HL-60/S4 treated with retinoic acid at 250 ng/mL for 4 days and 3 days (cell line): ENCODE results near the gene RHBDD2.

Experiments used
- in situ Hi-C: fragments of 300-500 bp; cut with MboI; formaldehyde crosslinking; loops from 2 replicates; pipeline ENCODE4 v1.7.0; 2022; ENCODE audit warnings: low sequenced_read_pairs

The RHBDD2 gene

DNA sequence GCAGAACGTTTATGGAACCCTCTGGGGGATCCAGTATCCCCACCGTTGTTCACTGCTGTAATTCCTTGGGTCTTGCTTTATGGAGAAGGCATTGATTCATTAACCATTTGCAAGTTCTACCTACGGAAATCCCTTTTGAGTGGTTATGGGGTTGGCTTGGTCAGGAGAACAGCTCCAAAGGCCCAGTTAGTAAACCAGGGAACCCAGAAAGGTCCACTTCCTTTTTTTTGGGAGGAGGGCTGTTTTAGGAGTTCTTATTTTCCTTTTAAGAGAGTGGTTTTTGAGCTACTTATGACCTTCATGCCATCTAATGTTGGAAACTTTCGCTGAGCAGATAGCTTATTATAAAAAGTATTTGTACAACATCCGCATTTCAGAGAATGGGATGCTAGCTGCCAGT lies 37.4 kb downstream of the RHBDD2 start:
- in situ Hi-C loops: no loop called here

DNA sequence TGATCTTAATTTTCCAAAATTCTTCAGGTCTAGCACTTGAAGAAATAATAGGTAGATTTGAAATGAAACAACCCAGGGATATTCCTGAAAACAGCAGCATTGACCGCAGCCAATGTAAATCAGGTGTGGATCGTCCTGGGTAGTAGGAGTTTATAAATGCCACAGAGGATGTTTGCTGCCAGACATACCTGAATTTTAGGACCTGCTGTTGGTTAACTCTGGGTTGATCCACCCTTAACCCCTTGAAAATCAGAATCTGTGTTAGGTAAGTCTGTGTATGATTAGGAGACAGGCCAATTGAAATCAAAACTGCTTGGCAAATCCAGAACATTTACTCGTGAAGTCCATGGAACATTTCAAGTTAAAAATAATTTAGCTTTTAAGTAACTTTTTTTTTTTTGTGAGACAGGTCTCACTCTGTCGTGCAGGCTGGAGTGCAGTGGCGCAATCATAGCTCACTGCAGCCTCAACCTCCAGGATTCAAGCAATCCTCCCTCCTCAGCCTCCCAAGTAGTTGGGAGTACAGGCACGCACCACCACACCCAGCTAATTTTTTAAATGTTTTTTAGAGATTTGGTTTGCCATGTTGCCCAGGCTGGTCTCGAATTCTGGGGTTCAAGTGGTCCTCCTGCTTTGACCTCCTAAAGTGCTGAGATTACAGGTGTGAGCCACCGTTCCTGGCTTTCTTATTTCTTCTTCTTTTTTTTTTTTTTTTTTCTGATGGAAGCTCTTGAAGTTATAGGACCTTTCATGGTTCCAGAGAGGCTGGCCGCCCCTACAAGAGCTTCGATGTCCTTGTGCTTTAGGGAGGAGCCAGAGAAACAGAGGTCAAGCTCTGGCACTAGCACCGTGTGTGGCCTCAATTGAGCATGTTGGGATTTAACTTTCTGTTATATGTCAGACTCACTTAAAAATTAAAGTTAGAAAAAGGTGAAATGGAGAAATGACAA lies 38.1 kb downstream of the RHBDD2 start:
- in situ Hi-C loops: no loop called here

DNA sequence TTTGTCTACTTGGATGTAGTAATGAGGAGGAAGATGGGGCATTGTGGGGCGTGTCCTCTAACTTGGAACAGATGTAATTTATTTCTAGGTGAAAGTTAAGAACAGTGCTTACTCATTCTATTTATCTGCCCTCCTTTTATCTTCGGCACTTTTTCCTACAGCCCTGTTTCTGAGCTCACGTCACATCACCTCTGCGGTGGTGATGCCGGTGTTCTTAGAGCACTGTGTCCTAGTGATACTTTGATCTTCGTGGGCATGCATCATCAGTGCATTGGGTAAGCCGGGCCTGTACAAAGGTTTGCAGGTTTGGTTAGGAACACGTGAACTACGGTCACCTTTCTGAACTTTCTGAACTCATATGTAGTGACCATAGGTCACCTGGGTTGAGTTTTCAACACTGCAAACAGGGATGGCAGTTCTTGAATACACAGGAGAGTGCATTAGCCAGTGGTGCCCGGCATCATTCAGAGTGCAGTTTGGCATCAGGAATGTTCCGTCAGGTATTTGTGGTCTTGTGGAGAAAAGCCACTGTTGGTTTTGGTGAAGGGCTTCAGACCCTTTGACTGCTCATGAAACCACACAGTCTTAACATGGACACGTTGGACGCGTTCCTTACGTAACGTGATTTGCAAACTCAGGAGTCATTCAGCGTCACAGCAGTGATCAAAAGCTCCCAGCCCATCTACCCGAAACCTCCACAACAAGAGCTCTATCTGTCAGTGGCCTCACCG lies 41.8 kb downstream of the RHBDD2 start:
- in situ Hi-C loops: no loop called here

DNA sequence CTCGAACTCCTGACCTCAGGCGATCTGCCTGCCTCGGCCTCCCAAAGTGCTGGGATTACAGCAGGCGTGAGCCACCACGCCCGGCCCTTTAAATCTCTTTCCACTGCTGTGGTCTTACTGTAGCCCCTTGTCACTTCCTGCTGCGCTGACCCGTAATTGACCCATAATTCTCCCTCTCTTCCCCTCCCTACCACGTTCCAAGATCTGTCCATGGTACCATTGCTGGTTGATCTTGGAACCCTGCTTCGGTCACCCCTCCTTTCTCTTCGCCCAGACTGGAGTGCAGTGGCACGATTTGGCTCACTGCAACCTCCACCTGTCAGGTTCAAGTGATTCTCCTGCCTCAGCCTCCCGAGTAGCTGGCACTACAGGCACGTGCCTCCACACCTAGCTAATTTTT lies 42.6 kb downstream of the RHBDD2 start:
- in situ Hi-C loops: no loop called here

DNA sequence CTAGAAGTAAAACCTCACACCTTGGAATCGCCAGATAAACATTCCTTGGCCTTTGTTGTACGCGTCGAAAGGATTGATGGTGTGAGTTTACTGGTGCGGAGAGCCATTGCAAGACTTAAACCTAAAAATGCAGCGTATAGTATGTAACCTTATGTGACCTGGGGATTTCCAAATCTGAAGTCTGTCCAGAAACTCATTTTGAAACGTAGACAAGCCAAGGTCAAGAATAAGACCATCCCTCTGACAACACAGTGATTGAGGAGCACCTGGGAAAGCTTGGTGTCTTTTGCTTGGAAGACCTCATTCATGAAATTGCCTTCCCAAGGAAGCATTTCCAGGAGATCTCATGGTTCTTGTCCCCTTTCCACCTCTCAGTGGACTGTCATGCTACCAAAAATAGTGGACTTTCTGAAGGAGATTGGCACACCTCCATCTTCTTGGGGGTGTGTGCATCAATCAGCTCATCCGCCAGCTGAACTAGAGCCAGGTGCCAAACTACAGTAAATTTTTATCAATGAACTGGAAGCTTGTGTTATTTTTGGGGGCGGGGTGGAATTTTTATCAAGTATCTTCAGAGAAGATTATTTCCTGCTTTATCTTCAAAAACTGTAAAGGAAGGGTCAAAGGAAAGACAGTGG lies 44.3 kb downstream of the RHBDD2 start:
- in situ Hi-C loops: no loop called here

DNA sequence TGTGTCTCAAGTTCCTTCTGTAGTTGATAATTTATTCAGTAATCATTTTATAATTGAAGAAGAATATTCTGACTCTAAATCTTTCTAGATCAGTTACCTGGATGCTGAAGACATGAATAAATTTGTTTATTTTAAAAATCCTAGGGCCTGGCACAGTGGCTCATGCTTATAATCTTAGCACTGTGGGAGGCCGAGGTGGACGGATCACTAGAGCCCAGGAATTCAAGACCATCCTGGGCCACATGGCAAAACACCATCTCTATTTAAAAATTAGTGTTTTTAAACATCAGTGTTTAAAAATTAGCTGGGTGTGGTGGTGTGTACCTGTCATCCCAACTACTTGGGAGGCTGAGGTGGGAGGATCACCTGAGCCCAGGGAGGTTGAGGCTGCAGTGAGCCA lies 45.4 kb downstream of the RHBDD2 start:
- in situ Hi-C loops: no loop called here

DNA sequence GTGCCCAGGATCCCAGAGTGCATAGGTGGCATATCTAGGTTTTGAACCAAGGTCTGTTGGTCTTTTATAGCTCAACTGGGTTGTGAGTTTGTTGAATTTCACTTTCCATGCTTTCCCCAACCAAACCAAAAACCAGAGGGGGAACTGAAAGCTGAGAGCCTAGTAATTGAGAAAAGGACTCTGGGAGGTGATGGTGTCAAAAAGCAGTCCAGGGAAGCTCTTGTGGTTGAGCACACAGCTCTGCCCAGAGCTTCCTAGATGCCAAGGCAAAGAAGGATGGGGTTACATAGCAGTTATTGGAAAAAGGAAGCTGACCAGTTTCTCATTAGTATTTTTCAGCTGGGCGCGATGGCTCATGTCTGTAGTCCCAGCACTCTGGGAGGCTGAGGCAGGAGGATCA lies 46.1 kb downstream of the RHBDD2 start:
- in situ Hi-C loops: no loop called here

DNA sequence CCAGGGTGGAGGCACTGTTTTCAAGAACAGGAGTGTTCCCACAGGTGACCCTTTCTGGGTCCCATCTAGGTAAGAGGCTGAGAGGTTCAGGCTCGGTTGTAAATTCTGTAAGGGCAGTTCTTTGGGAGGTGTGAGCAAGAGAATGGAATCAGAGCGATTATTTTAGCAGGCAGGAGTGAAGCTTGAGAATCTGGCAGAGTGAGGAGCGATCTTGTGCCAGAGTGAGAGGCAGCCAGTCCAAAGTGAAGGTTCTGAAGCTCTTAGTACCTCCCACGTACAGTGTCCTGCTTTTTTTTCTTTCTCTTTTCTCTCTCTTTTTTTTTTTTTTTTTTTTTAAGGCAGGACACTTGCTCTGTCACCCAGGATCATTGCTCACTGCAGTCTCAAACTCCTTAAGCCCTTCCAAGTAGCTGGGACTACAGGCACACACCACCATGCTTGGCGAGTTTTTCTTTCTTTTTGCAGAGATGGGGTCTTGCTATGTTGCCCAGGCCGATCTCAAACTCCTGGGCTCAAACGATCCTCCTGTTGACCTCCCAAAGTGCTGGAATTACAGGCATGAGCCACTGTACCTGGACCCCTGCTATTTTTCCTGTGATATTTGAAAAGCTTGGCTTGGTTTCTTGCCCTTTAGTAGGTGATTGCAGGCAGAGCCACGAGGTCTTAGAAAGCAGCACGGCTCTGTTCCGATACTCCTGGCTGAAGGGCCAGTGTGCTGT lies 47.0 kb downstream of the RHBDD2 start:
- in situ Hi-C loops: no loop called here

DNA sequence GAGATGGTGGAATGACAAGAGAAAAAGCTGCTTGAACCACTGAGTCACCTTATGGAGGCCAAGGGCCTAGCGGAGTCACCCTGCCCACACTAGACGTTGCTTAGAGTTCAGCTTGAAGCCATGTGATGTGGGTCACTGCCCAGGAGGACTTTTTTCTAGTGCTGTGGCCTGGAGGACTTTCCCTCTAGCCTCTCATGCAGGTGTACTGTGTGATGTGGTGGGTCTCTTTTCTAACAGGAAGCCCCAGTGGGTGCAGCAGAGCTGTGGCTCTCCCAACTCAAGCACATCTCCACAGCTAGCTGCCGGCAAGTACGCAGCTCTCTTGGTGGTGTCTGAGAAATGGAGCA lies 49.7 kb downstream of the RHBDD2 start:
- in situ Hi-C loops: no loop called here

DNA sequence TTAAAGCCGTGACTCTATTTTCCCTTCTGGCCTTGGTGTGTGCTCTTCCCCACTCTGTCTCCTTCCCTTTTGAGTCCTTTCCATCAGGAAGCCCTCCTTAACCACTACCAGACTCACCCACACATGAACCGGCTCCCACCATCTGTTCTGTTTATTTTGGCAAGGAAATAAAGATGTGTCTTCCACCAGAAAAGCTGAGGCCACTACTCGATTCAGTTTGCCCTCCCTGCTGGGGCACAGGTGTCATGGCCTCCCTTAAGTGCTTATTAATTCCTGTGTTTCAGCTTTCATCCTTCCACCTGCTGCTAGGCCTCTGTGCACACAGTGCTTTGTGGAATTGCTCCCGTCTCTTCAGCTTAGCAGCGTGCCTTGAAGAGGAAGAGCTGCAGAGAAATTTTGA lies 52.8 kb downstream of the RHBDD2 start:
- in situ Hi-C loops: no loop called here

DNA sequence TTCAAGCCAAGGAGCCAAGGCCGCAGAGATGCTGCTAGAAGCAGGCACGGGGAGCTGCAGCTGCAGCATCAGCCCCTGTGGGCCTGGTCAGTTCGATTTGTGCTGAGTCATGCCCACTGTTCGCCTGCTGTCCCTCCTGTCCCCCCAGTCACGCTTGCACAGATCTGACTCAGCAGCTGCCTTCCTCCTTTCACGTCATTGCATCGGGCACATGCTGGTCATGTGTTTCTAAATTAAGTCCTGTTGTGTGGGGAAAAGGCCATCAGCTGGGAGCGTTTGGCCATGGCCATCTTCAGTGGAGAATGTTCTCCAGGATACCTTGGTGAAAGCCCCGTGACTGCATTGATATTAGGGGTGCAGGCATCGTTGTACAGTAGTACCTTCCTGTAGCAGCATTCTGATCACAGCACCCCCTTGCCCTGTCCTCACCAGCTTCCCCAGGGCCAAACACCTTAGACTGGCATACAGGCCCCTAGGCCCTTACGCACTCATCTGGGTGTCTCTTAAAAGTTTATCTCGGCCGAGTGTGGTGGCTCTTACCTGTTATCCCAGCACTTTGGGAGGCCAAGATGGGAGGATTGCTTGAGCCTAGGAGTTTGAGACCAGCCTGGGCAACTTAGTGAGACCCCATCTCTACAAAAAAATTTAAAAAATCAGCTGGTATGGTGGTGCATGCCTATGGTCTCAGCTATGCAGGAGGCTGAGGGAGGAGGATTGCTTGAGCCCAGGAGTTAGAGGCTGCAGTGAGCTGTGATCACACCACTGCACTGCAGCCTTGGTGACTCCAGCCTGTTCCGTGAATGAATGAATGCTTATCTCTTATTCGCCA lies 59.3 kb downstream of the RHBDD2 start:
- in situ Hi-C loops: no loop called here
